B cell (primary cell): ENCODE results near the gene ING3.

ENCODE experiments used
- EZH2 ChIP-seq: IDR thresholded peaks from 2 replicates; pipeline ENCODE4 v1.6.1; 2012; ENCODE audit warnings: borderline replicate concordance, low read depth, mild to moderate bottlenecking, moderate library complexity, low read length; ENCODE audit not compliant: insufficient read depth, poor library complexity, severe bottlenecking
- TF ChIP-seq, protein P1 (sequence below): fragments of 200-600 bp; IDR thresholded peaks from one replicate; pipeline ENCODE4 v1.8.0; 2022; ENCODE audit warnings: antibody characterized with exemption, mild to moderate bottlenecking

DNA sequence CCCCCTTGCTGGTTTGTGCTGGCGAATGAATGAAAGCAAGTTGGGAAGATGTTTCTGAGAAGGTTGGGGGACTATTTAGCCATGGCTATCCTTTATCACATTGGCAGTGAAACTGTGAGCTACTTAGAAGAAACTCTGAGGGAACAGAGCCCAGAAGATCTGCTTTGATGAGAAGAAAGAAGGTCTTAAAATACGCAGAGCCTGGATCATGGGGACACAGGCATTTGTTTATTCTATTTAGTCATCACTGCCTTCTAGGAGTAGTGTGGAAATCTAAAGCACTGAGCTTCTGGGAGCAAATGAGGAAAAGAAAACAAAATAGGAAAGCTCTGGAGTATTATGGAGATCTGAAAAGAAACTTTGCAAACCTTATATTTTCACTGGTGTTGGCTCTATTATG, 66.4 kb downstream of the ING3 start:
- TF ChIP-seq, protein P1, sequence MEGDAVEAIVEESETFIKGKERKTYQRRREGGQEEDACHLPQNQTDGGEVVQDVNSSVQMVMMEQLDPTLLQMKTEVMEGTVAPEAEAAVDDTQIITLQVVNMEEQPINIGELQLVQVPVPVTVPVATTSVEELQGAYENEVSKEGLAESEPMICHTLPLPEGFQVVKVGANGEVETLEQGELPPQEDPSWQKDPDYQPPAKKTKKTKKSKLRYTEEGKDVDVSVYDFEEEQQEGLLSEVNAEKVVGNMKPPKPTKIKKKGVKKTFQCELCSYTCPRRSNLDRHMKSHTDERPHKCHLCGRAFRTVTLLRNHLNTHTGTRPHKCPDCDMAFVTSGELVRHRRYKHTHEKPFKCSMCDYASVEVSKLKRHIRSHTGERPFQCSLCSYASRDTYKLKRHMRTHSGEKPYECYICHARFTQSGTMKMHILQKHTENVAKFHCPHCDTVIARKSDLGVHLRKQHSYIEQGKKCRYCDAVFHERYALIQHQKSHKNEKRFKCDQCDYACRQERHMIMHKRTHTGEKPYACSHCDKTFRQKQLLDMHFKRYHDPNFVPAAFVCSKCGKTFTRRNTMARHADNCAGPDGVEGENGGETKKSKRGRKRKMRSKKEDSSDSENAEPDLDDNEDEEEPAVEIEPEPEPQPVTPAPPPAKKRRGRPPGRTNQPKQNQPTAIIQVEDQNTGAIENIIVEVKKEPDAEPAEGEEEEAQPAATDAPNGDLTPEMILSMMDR = no peak
- TF ChIP-seq EZH2 = no peak
